Measurements from ENCODE around the gene DNM1L. TPM values are rescaled to one million over a fixed set of nuclear protein-coding genes. Genes with fewer than 3 reads are reported as not detected.
A peak's percentile ranks its signal among the peaks of the same experiment; 100 is the strongest.

The DNM1L gene
- total RNA-seq, 1 experiment from 2014 or later, result 79.8 TPM

GRCh38 chr12:32727237-32727636, 48.1 kb downstream of the DNM1L start:
- Histone ChIP-seq H4K91ac (ENCODE audit: insufficient read length, low read depth, low read length) (no peak overlapping the region), H4K5ac (ENCODE audit: insufficient read length, low read depth, low read length) (no peak overlapping the region), H3K4ac (ENCODE audit: low read depth, low read length) (no peak overlapping the region), H3K9me3 (ENCODE audit: control insufficient read depth, low read depth, low read length) (no peaks in the 10 kb centered on the region), H3K27me3 (ENCODE audit: insufficient read depth, low read length) (no peaks in the 10 kb centered on the region), H4K8ac (replicated peaks; ENCODE audit: insufficient read length, low read depth, low read length) (no peak overlapping the region), H2BK15ac (ENCODE audit: low read depth, low read length) (no peak overlapping the region), H3K79me2 (ENCODE audit: insufficient read depth, low read length) (no peaks in the 10 kb centered on the region), H3K23ac (ENCODE audit: insufficient read length, low read depth, low read length) (no peak overlapping the region), H2BK12ac (ENCODE audit: insufficient read length, low read depth, low read length) (no peak overlapping the region), H2BK120ac (ENCODE audit: low read depth, low read length, poor library complexity, severe bottlenecking) (no peak overlapping the region), H3K14ac (ENCODE audit: insufficient read depth, low read length) (no peak overlapping the region), H2BK20ac (ENCODE audit: low read depth, low read length, poor library complexity, severe bottlenecking) (no peak overlapping the region), H3K4me2 (ENCODE audit: insufficient read depth, insufficient read length, low read length) (no peak overlapping the region), H3T11ph (ENCODE audit: low read length) (no peak overlapping the region), H3K23me2 (ENCODE audit: insufficient read length, low read depth, low read length, poor library complexity, severe bottlenecking) (no peaks in the 10 kb centered on the region), H2BK5ac (ENCODE audit: insufficient read length, low read length) (no peak overlapping the region), H2AFZ (ENCODE audit: low read length) (no peak overlapping the region), H3K9ac (ENCODE audit: extremely low read depth, insufficient read length, low read length) (no peak overlapping the region), H2AK5ac (ENCODE audit: insufficient read length, low read length) (no peak overlapping the region), H4K20me1 (ENCODE audit: control insufficient read depth, insufficient read depth, insufficient read length) (no peaks in the 10 kb centered on the region), H3K79me1 (ENCODE audit: insufficient read depth, low read depth, low read length, poor library complexity, severe bottlenecking) (no peaks in the 10 kb centered on the region), H3K27ac (ENCODE audit: insufficient read length, low read depth, low read length) (no peak overlapping the region), H3K56ac (ENCODE audit: insufficient read length, low read depth, low read length) (no peak overlapping the region), H3K4me1 (ENCODE audit: insufficient read depth, low read length) (no peaks in the 10 kb centered on the region), H3K18ac (ENCODE audit: insufficient read length, low read depth, low read length) (no peak overlapping the region)
- TF ChIP-seq CTCF (conservative IDR thresholded peaks at IDR 0.05), result peak; percentile 28; the same call in 1 of the 3 replicates
- no CpG with 5 or more reads among the region's 3 CpGs for WGBS (ENCODE audit: extremely low coverage, insufficient read length, low lambda C conversion rate)
- Mint-ChIP-seq H3K36me3 (ENCODE audit: insufficient read depth in 1 of 3, low read depth in 3 of 3) (peaks cover 17 to 60% (median 47%) of the 10 kb centered on the region in 3 experiments; a peak in 6 of 7 replicates), H3K9me3 (no peaks in the 10 kb centered on the region), H3K27me3 (ENCODE audit: low read depth) (no peaks in the 10 kb centered on the region), H3K27ac (no peak overlapping the region; a peak in 1 of 7 replicates), H3K4me1 (no peaks in the 10 kb centered on the region), H3K4me3 (no peak overlapping the region)
- peak; percentile 48 for DNase-seq

All from H9 (cell line).